HG02759 (cell line): ENCODE data around the gene CADM3.

Experiments
- ATAC-seq: cut with Tn5 transposase; IDR thresholded peaks from one replicate; pipeline ENCODE4 v1.9.1; 2021; ENCODE audit warnings: mild to moderate bottlenecking, moderate library complexity; ENCODE audit not compliant: unreplicated experiment

CADM3 gene

GRCh38 chr1:159248311-159248710 lies 76.9 kb downstream of the CADM3 start:
- no peak for ATAC-seq

GRCh38 chr1:159250638-159251216 lies 79.3 kb downstream of the CADM3 start:
- no peak for ATAC-seq
